Neural crest cell (in vitro differentiated cells): ENCODE measurements around the gene ERMP1. TPM values are rescaled to one million over a fixed set of nuclear protein-coding genes. Genes with fewer than 3 reads are reported as not detected.
"Not testable (repeated sequence)": the region's sequence is repeated elsewhere in the genome, so short reads cannot be mapped to it uniquely, and the experiment has no call there.

ENCODE experiments used
- DNase-seq: peaks from one replicate; pipeline ENCODE4 v3.0.0; 2021; ENCODE audit warnings: low read depth, mixed read lengths, low spot score
- H3K27ac Mint-ChIP-seq: one replicate; pipeline ENCODE4 v1.8.0; 2021; ENCODE audit warnings: mild to moderate bottlenecking, mixed read lengths; ENCODE audit not compliant: unreplicated experiment
- H3K27me3 Mint-ChIP-seq: 2 replicates; pipeline ENCODE4 v1.8.0; 2021; ENCODE audit warnings: low read depth, mild to moderate bottlenecking, mixed read lengths
- H3K36me3 Mint-ChIP-seq: 2 replicates; pipeline ENCODE4 v1.8.0; 2021; ENCODE audit warnings: low read depth, mild to moderate bottlenecking, mixed read lengths
- H3K4me1 Mint-ChIP-seq: 2 replicates; pipeline ENCODE4 v1.8.0; 2021; ENCODE audit warnings: mixed read lengths
- H3K4me3 Mint-ChIP-seq: one replicate; pipeline ENCODE4 v1.8.0; 2021; ENCODE audit warnings: mild to moderate bottlenecking, mixed read lengths
- H3K9me3 Mint-ChIP-seq: 2 replicates; pipeline ENCODE4 v1.8.0; 2021; ENCODE audit warnings: mixed read lengths
- CTCF ChIP-seq: fragments of 200-600 bp; sonication (generic); conservative IDR thresholded peaks from 2 replicates; pipeline ENCODE4 v1.5.0; 2021; ENCODE audit warnings: antibody characterized with exemption, mild to moderate bottlenecking
- total RNA-seq: library from RNA; stranded (reverse); gene quantifications from 2 replicates; pipeline ENCODE4 v1.2.1, GENCODE V29; 2021

ERMP1 gene
- total RNA-seq, 1 donor from 2014 or later: 5.9 TPM

GRCh38 chr9:5786370-5787127 lies 46.4 kb downstream of the ERMP1 start:
- peaks cover 14% of the 10 kb centered on the region for H3K9me3 Mint-ChIP-seq
- H3K36me3 Mint-ChIP-seq: peaks cover 32% of the 10 kb centered on the region
- H3K27me3 Mint-ChIP-seq: no peaks in the 10 kb centered on the region
- no peaks in the 10 kb centered on the region for H3K4me1 Mint-ChIP-seq
- no peak overlapping the region for H3K27ac Mint-ChIP-seq
- no peak overlapping the region for H3K4me3 Mint-ChIP-seq
- DNase-seq: no peak
- no peak for TF ChIP-seq CTCF

GRCh38 chr9:5784526-5785315 lies 48.2 kb downstream of the ERMP1 start:
- Mint-ChIP-seq H3K4me1 (no peaks in the 10 kb centered on the region), H3K4me3 (no peak overlapping the region), H3K27ac (no peak overlapping the region), H3K36me3 (peaks cover 51% of the 10 kb centered on the region), H3K27me3 (no peaks in the 10 kb centered on the region), H3K9me3 (peaks cover 20% of the 10 kb centered on the region)
- DNase-seq: no peak
- TF ChIP-seq CTCF: no peak

GRCh38 chr9:5783982-5784381 lies 48.9 kb downstream of the ERMP1 start:
- Mint-ChIP-seq H3K36me3 (peaks cover 58% of the 10 kb centered on the region), H3K4me1 (no peaks in the 10 kb centered on the region), H3K27me3 (no peaks in the 10 kb centered on the region), H3K27ac (no peak overlapping the region), H3K4me3 (no peak overlapping the region), H3K9me3 (peaks cover 20% of the 10 kb centered on the region)
- no peak for DNase-seq
- TF ChIP-seq CTCF: no peak

GRCh38 chr9:5783420-5783819 lies 49.5 kb downstream of the ERMP1 start:
- not testable (repeated sequence) for H3K27ac Mint-ChIP-seq, H3K4me3 Mint-ChIP-seq, DNase-seq, H3K27me3 Mint-ChIP-seq, H3K4me1 Mint-ChIP-seq
- Mint-ChIP-seq H3K9me3 (peaks cover 20% of the 10 kb centered on the region), H3K36me3 (peaks cover 64% of the 10 kb centered on the region)

GRCh38 chr9:5779705-5780218 lies 53.2 kb downstream of the ERMP1 start:
- H3K27ac Mint-ChIP-seq, H3K27me3 Mint-ChIP-seq, DNase-seq, H3K4me1 Mint-ChIP-seq, H3K4me3 Mint-ChIP-seq: not testable (repeated sequence)
- H3K9me3 Mint-ChIP-seq: peaks cover 24% of the 10 kb centered on the region
- peaks cover 72% of the 10 kb centered on the region for H3K36me3 Mint-ChIP-seq

GRCh38 chr9:5778805-5779204 lies 54.1 kb downstream of the ERMP1 start:
- Mint-ChIP-seq H3K9me3 (peaks cover 24% of the 10 kb centered on the region), H3K27ac (no peak overlapping the region)
- TF ChIP-seq CTCF: no peak

More at GRCh38 chr9:5778805-5779204, 54.1 kb downstream of the ERMP1 start:
- no peak for DNase-seq
- H3K27me3 Mint-ChIP-seq: no peaks in the 10 kb centered on the region
- no peak overlapping the region for H3K4me3 Mint-ChIP-seq
- peaks cover 72% of the 10 kb centered on the region for H3K36me3 Mint-ChIP-seq
- no peaks in the 10 kb centered on the region for H3K4me1 Mint-ChIP-seq
